Endothelial cell of umbilical vein (primary cell): ENCODE results near the gene MKLN1. TPM values are rescaled to one million over a fixed set of nuclear protein-coding genes. Genes with fewer than 3 reads are reported as not detected.

Experiments used
- BruUV-seq: library from RNA; stranded (reverse); fragments of 400-500 nt; replicated peaks from 2 replicates; lab custom pipeline; 2021; lab: Mats Ljungman, UMichigan
- CTCF ChIA-PET: fragments of 300-600, 350-600 bp; sonication (Branson Sonifier 250); formaldehyde crosslinking; loops from one replicate; lab custom pipeline; 2021; ENCODE audit warnings: antibody characterized with exemption, inconsistent platforms; lab: Charles Lee
- POLR2A ChIA-PET: fragments of 300-600, 350-600 bp; sonication (Branson Sonifier 250); formaldehyde crosslinking; loops from one replicate; lab custom pipeline; 2021; ENCODE audit warnings: antibody characterized with exemption, inconsistent platforms; lab: Charles Lee
- DNase-seq: peaks from one replicate; pipeline ENCODE4 v3.0.0-alpha.2; 2011; ENCODE audit warnings: low read depth, low spot score
- FAIRE-seq: peaks from 2 replicates; lab custom pipeline; 2011; peaks lifted over from hg19 to GRCh38; lab: Jason Lieb, UNC
- H2AFZ ChIP-seq: 2 replicates; pipeline ENCODE4 v1.6.0; 2012; ENCODE audit warnings: low read depth, low read length, control low read depth, inconsistent platforms
- H3K27ac ChIP-seq: 2 replicates; pipeline ENCODE4 v1.5.1; 2011; ENCODE audit warnings: low read depth, mild to moderate bottlenecking, control low read depth, low read length, moderate library complexity; ENCODE audit not compliant: insufficient read depth
- H3K27me3 ChIP-seq, 2 experiments: 2 replicates each; pipeline versions ENCODE4 v1.6.0 to v1.6.1; 2011; ENCODE audit warnings: low read length in 2 of 2, mixed read lengths in 1 of 2; ENCODE audit not compliant: control insufficient read depth in 2 of 2, insufficient read depth in 2 of 2
- H3K36me3 ChIP-seq, 2 experiments: 2 replicates in 1 of 2; 3 replicates in 1 of 2; pipeline ENCODE4 v1.5.1; 2011; ENCODE audit warnings: low read length in 2 of 2, mild to moderate bottlenecking in 1 of 2, moderate library complexity in 1 of 2; ENCODE audit not compliant: control insufficient read depth in 2 of 2, insufficient read depth in 2 of 2; ENCODE audit errors: extremely low read depth in 1 of 2
- H3K4me1 ChIP-seq: 3 replicates; pipeline ENCODE4 v1.5.1; 2011; ENCODE audit warnings: mild to moderate bottlenecking, low read length; ENCODE audit not compliant: control insufficient read depth, insufficient read depth; ENCODE audit errors: extremely low read depth
- H3K4me2 ChIP-seq: 2 replicates; pipeline ENCODE4 v1.6.1; 2011; ENCODE audit warnings: low read length, control low read depth, mixed read lengths; ENCODE audit not compliant: insufficient read depth
- H3K4me3 ChIP-seq, 3 experiments: fragments of 200-600 bp in 1 of 3; sonication (generic), shearing (Covaris generic) in 1 of 3; replicated peaks in 1 of 3; 2 replicates each; pipeline ENCODE4 v1.5.1; 2011 to 2016; ENCODE audit warnings: control low read depth in 3 of 3, low read length in 3 of 3, mild to moderate bottlenecking in 2 of 3, inconsistent platforms in 1 of 3, low read depth in 1 of 3, moderate library complexity in 1 of 3; ENCODE audit not compliant: insufficient read depth in 1 of 3
- H3K79me2 ChIP-seq: 2 replicates; pipeline ENCODE4 v1.6.0; 2012; ENCODE audit warnings: low read length, inconsistent platforms; ENCODE audit not compliant: control insufficient read depth, insufficient read depth
- H3K9ac ChIP-seq: replicated peaks from 2 replicates; pipeline ENCODE3; 2011; ENCODE audit warnings: low read length, control low read depth; ENCODE audit not compliant: insufficient read depth; ENCODE audit errors: extremely low read depth
- H3K9me1 ChIP-seq: replicated peaks from 3 replicates; pipeline ENCODE4 v1.6.0; 2011; ENCODE audit warnings: mild to moderate bottlenecking, low read length; ENCODE audit not compliant: control insufficient read depth, insufficient read depth; ENCODE audit errors: extremely low read depth
- H3K9me3 ChIP-seq: replicated peaks from 2 replicates; pipeline ENCODE4 v1.5.1; 2012; ENCODE audit warnings: low read length, inconsistent platforms; ENCODE audit not compliant: control insufficient read depth, insufficient read depth
- H4K20me1 ChIP-seq: replicated peaks from 2 replicates; pipeline ENCODE3; 2011; ENCODE audit warnings: mild to moderate bottlenecking, low read length; ENCODE audit not compliant: control insufficient read depth, insufficient read depth; ENCODE audit errors: extremely low read depth
- EZH2 ChIP-seq: IDR thresholded peaks from 2 replicates; pipeline ENCODE4 v1.6.1; 2012; ENCODE audit warnings: borderline replicate concordance, low read depth, mild to moderate bottlenecking, moderate library complexity, low read length, inconsistent platforms; ENCODE audit not compliant: severe bottlenecking
- FOS ChIP-seq: IDR thresholded peaks from 2 replicates; pipeline ENCODE4 v1.6.1; 2011; ENCODE audit warnings: mild to moderate bottlenecking, low read length, moderate library complexity, borderline replicate concordance; ENCODE audit not compliant: insufficient read depth
- GATA2 ChIP-seq: IDR thresholded peaks from 2 replicates; pipeline ENCODE4 v1.7.0; 2011; ENCODE audit warnings: low read depth, mild to moderate bottlenecking, moderate library complexity, mixed read lengths, low read length; ENCODE audit not compliant: insufficient read length, insufficient read depth
- JUN ChIP-seq: IDR thresholded peaks from 2 replicates; pipeline ENCODE4 v1.6.1; 2011; ENCODE audit warnings: borderline replicate concordance, low read depth; ENCODE audit not compliant: insufficient read length, insufficient read depth
- MYC ChIP-seq: IDR thresholded peaks from one replicate; pipeline ENCODE4 v1.6.1; 2011; ENCODE audit warnings: mild to moderate bottlenecking, low read depth, low read length
- POLR2A ChIP-seq: IDR thresholded peaks from 2 replicates; pipeline ENCODE4 v1.6.1; 2012; ENCODE audit warnings: low read depth, mild to moderate bottlenecking, control low read depth, low read length
- POLR2AphosphoS5 ChIP-seq: IDR thresholded peaks from 2 replicates; pipeline ENCODE4 v1.6.1; 2012; ENCODE audit warnings: low read depth, mild to moderate bottlenecking, control low read depth, low read length, moderate library complexity; ENCODE audit not compliant: insufficient read depth
- dilution Hi-C: fragments of 300-500 bp; cut with MboI; formaldehyde crosslinking; loops from one replicate; pipeline ENCODE4 v1.15.0; 2019; ENCODE audit warnings: low sequenced_read_pairs; ENCODE audit not compliant: extremely low pct_ligation_motif_present
- intact Hi-C: fragments of 100-400 bp; cut with micrococcal nuclease; formaldehyde crosslinking; loops from one replicate; pipeline ENCODE4 v1.10.0; 2022
- polyA plus RNA-seq, 4 experiments: library from polyadenylated mRNA; depleted of rRNA in 3 of 4; stranded (reverse) in 3 of 4; unstranded in 1 of 4; fragments of >200 nt; gene quantifications; 2 replicates each; pipeline versions ENCODE4 v1.2.1 to v1.2.3, GENCODE V29; 2011 to 2012; ENCODE audit warnings: missing spikeins in 1 of 4
- total RNA-seq: library from RNA; stranded (reverse); gene quantifications from 2 replicates; pipeline ENCODE4 v1.2.3, GENCODE V29; 2021
- TF ChIP-seq, protein P1 (sequence below): IDR thresholded peaks from 2 replicates; pipeline ENCODE4 v1.6.1; 2011; ENCODE audit not compliant: insufficient read depth, insufficient read length
- TF ChIP-seq, protein P2 (sequence below), 2 donors: IDR thresholded peaks; 1 replicate in 1 of 2; 2 replicates in 1 of 2; pipeline ENCODE4 v1.5.1; 2011; ENCODE audit warnings: low read length in 2 of 2, mild to moderate bottlenecking in 2 of 2, moderate library complexity in 2 of 2, control low read depth in 1 of 2, inconsistent platforms in 1 of 2, low read depth in 1 of 2; ENCODE audit not compliant: insufficient read depth in 1 of 2; ENCODE audit errors: extremely low read depth in 1 of 2

Gene MKLN1
- total and polyA plus RNA-seq, 2 donors (not counting 3 experiments of a cell fraction or from before 2014, with no cell fraction given): 12.2 to 32.1 TPM

DNA sequence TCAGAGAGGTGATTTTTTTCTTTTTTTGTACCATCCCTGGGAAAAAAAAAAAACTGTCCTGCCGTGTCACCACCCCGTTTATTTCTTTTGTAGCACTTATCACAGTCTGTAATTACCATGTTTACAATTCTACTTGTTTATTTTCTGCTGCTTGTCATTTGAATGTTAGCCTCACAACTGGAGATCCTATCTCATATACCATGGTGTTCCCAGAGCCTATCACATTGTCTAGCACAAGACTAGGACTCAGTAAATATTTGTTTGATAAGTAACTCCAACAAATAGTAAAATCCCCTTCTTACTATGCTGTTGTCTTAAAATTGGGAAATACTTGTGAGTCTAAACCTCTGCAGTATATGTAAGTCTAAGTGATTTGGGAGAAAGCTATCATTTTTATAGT, 36.0 kb downstream of the MKLN1 start:
- FAIRE-seq (no peak), DNase-seq (no peak)
- ChIA-PET POLR2A (no interaction called here), CTCF (no interaction called here)
- H3K9me1 ChIP-seq: peaks cover 3% of the 10 kb centered on the region
- no peak overlapping the region for H3K4me2 ChIP-seq
- H3K27me3 ChIP-seq: no peaks in the 10 kb centered on the region
- dilution Hi-C loops (no loop called here), intact Hi-C loops (no loop called here)
- H3K9me3 ChIP-seq: no peaks in the 10 kb centered on the region
- H3K36me3 ChIP-seq: no peaks in the 10 kb centered on the region
- H3K4me3 ChIP-seq: no peak overlapping the region
- H3K27ac ChIP-seq: no peak overlapping the region
- no peaks in the 10 kb centered on the region for H3K4me1 ChIP-seq
- no TSS peak for BruUV-seq
- TF ChIP-seq GATA2 (no peak), EZH2 (no peak), POLR2AphosphoS5 (no peak)
- peaks cover 22% of the 10 kb centered on the region for H4K20me1 ChIP-seq
- peaks cover 81% of the 10 kb centered on the region for H3K79me2 ChIP-seq
- no peak overlapping the region for H3K9ac ChIP-seq
- no peak overlapping the region for H2AFZ ChIP-seq

DNA sequence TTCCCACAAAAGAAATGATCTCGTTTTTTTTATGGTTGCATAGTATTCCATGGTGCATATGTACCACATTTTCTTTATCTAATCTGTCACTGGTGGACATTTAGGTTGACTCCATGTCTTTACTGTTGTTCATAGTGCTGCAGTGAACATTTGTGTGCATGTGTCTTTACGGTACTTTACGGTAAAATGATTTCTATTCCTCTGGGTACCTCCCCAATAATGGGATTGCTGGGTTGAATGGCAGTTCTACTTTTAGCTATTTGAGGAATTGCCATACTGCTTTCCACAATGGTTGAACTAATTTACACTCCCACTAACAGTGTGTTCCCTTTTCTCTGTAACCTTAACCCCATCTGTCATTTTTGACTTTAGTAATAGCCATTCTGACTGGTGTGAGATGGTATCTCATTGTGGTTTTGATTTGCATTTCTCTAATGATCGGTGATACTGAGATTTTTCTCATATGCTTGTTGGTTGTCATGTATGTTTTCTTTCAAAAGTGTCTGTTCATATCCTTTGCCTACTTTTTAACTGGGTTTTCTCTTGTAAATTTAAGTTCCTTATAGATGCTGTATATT, 37.2 kb downstream of the MKLN1 start:
- no peaks in the 10 kb centered on the region for H3K9me3 ChIP-seq
- POLR2A ChIA-PET: no interaction called here
- intact Hi-C loops (no loop called here), dilution Hi-C loops (no loop called here)
- H4K20me1 ChIP-seq: peaks cover 17% of the 10 kb centered on the region
- FAIRE-seq (no peak), DNase-seq (no peak)
- no peaks in the 10 kb centered on the region for H3K36me3 ChIP-seq
- BruUV-seq: no TSS peak
- H2AFZ ChIP-seq: no peak overlapping the region
- H3K27me3 ChIP-seq: no peaks in the 10 kb centered on the region
- H3K27ac ChIP-seq: no peak overlapping the region
- no peak overlapping the region for H3K4me3 ChIP-seq
- no peak overlapping the region for H3K9ac ChIP-seq
- peaks cover 3% of the 10 kb centered on the region for H3K9me1 ChIP-seq
- no peak overlapping the region for H3K4me2 ChIP-seq
- peaks cover 83% of the 10 kb centered on the region for H3K79me2 ChIP-seq
- TF ChIP-seq, protein P1, sequence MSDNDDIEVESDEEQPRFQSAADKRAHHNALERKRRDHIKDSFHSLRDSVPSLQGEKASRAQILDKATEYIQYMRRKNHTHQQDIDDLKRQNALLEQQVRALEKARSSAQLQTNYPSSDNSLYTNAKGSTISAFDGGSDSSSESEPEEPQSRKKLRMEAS: no peak
- TF ChIP-seq MYC (no peak), POLR2AphosphoS5 (no peak), FOS (no peak), EZH2 (no peak), GATA2 (no peak), JUN (no peak), POLR2A (no peak)
- TF ChIP-seq, protein P2, sequence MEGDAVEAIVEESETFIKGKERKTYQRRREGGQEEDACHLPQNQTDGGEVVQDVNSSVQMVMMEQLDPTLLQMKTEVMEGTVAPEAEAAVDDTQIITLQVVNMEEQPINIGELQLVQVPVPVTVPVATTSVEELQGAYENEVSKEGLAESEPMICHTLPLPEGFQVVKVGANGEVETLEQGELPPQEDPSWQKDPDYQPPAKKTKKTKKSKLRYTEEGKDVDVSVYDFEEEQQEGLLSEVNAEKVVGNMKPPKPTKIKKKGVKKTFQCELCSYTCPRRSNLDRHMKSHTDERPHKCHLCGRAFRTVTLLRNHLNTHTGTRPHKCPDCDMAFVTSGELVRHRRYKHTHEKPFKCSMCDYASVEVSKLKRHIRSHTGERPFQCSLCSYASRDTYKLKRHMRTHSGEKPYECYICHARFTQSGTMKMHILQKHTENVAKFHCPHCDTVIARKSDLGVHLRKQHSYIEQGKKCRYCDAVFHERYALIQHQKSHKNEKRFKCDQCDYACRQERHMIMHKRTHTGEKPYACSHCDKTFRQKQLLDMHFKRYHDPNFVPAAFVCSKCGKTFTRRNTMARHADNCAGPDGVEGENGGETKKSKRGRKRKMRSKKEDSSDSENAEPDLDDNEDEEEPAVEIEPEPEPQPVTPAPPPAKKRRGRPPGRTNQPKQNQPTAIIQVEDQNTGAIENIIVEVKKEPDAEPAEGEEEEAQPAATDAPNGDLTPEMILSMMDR (IDR thresholded peaks at IDR 0.05; ENCODE audit: extremely low read depth in 1 of 2, insufficient read depth in 1 of 2, low read depth in 1 of 2, low read length in 2 of 2): no peak
- H3K4me1 ChIP-seq: no peaks in the 10 kb centered on the region
- CTCF ChIA-PET: interaction anchor here (1.4 kb wide), 1 partner anchor 9 kb away, joined by 5 read pairs; no protein-coding TSS in a partner anchor
